Thyroid gland (tissue), 4 donors: ENCODE data around the gene RASA1.

Source experiments
- POLR2A ChIP-seq, 2 donors: fragments of 450-650 bp; IDR thresholded peaks; one replicate each; pipeline ENCODE4 v1.6.1; 2017; ENCODE audit warnings: antibody characterized with exemption in 2 of 2, mild to moderate bottlenecking in 2 of 2, moderate library complexity in 1 of 2
- TF ChIP-seq, protein P1 (sequence below), 6 experiments: fragments of 200-600 bp in 3 of 6; fragments of 450-650 bp in 3 of 6; sonication (generic) in 3 of 6; IDR thresholded peaks; one replicate each; pipeline ENCODE4 v1.5.1; 2016 to 2019; ENCODE audit warnings: antibody characterized with exemption in 6 of 6, mild to moderate bottlenecking in 2 of 6, inconsistent platforms in 1 of 6, moderate library complexity in 1 of 6

DNA sequence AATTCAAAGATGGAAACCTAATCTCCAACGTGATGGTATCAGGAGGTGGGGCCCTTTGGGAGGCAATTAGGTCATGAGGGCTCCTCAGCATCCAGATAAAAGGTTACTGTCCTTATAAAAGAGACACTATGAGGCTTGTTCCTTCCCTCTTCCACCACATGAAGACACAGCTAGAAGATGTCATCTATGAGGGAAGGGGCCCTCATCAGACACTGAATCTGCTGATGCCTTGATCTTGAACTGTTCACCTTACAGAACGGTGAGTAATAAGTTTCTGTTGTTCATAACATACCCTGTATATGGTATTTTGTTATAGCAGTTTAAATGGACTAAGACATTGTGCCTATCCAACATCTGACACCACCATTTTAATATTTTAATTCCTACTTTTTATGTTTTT is 164.8 kb downstream of the RASA1 start:
- TF ChIP-seq, protein P1, sequence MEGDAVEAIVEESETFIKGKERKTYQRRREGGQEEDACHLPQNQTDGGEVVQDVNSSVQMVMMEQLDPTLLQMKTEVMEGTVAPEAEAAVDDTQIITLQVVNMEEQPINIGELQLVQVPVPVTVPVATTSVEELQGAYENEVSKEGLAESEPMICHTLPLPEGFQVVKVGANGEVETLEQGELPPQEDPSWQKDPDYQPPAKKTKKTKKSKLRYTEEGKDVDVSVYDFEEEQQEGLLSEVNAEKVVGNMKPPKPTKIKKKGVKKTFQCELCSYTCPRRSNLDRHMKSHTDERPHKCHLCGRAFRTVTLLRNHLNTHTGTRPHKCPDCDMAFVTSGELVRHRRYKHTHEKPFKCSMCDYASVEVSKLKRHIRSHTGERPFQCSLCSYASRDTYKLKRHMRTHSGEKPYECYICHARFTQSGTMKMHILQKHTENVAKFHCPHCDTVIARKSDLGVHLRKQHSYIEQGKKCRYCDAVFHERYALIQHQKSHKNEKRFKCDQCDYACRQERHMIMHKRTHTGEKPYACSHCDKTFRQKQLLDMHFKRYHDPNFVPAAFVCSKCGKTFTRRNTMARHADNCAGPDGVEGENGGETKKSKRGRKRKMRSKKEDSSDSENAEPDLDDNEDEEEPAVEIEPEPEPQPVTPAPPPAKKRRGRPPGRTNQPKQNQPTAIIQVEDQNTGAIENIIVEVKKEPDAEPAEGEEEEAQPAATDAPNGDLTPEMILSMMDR (IDR thresholded peaks at IDR 0.05), result no peak
- no peak for TF ChIP-seq POLR2A (IDR thresholded peaks at IDR 0.05)
